ENCODE measurements around the gene PIPOX.

- TF ChIP-seq CTCF (IDR thresholded peaks at IDR 0.05) (no peak), POLR2A (IDR thresholded peaks at IDR 0.05) (no peak)
Measured at GRCh38 chr17:29014716-29015115, 28.2 kb upstream of the PIPOX start.

All from right lobe of liver (tissue), 4 donors.